ENCODE results near the gene TMEM117. TPM values are rescaled to one million over a fixed set of nuclear protein-coding genes. Genes with fewer than 3 reads are reported as not detected.
"Not testable (repeated sequence)": the region's sequence is repeated elsewhere in the genome, so short reads cannot be mapped to it uniquely, and the experiment has no call there.

TMEM117 gene
- total RNA-seq, 1 donor from 2014 or later, result 9.9 TPM

DNA sequence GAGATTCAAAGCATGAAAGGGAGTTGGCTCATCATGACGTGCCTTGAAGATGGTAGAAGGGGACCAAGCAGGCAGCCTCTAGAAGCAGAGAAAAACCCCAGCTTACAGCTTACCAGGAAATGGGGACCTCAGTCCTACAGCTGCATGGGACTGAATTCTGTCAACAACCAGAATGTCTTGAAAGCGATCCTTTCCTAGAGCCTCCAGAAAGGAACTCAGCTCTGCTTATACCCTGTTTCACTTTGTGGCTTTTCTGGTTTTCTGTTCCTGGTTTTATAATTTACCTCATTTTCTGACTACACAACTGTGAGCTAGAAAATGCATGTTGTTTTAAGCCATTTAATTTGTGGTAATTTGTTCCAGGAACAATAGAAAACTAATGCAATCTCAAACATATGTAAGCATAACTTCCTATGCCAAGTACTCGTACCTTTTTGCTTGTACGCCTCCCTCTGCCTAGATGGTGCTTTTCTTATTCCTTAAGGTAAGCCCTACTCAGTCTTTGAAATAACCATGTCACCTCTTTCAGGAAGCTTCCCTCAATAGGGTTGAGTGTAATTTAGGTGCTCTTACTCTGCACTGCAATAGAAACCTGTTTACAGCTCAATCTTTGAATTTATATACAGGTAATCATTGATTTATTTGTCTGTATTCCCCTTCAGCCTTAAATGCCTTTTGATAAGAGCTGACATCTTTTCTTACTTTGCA is 348.8 kb downstream of the TMEM117 start:
- H3K27me3 ChIP-seq (ENCODE audit: control insufficient read depth in 3 of 3, insufficient read depth in 3 of 3, low read length in 3 of 3), result no peaks in the 10 kb centered on the region
- H3K9ac ChIP-seq (ENCODE audit: low read depth in 1 of 3, low read length in 3 of 3), result no peak overlapping the region
- peaks cover 0 to 2% (median 0%) of the 10 kb centered on the region in 3 donors for H3K36me3 ChIP-seq (ENCODE audit: control insufficient read depth in 3 of 3, insufficient read depth in 3 of 3, low read length in 3 of 3)
- H3K27ac ChIP-seq (ENCODE audit: low read depth, low read length), result no peak overlapping the region
- H3K4me1 ChIP-seq (ENCODE audit: control insufficient read depth in 3 of 3, insufficient read depth in 3 of 3, low read length in 3 of 3), result no peaks in the 10 kb centered on the region
- no peaks in the 10 kb centered on the region for H3K9me3 ChIP-seq (ENCODE audit: control insufficient read depth in 3 of 3, low read length in 3 of 3)
- no peak overlapping the region for H3K4me3 ChIP-seq (ENCODE audit: low read length in 3 of 3)

DNA sequence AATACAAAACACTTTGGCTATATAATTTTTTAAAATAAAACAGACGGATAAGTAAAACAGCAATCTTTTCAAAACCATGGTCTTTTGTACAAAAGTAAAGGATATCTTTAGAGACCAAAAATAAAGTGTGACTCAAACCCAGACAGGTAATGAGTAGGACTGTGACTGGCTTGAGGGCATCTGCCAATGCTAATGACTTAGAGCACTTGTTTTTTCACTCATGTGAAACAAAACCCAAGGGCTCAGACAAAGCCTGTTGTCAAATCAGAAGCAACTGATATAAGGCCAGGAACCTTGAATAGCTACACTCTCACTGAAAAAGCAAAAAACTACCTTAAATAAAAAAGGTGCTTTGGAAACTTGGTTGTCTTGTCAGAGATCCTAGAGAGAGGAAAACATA is 357.4 kb downstream of the TMEM117 start:
- Histone ChIP-seq H3K9me3 (ENCODE audit: control insufficient read depth in 3 of 3, low read length in 3 of 3) (no peaks in the 10 kb centered on the region), H3K4me1 (ENCODE audit: control insufficient read depth in 3 of 3, insufficient read depth in 3 of 3, low read length in 3 of 3) (no peaks in the 10 kb centered on the region), H3K27ac (ENCODE audit: low read depth, low read length) (no peak overlapping the region), H3K9ac (ENCODE audit: low read depth in 1 of 3, low read length in 3 of 3) (no peak overlapping the region), H3K27me3 (ENCODE audit: control insufficient read depth in 3 of 3, insufficient read depth in 3 of 3, low read length in 3 of 3) (no peaks in the 10 kb centered on the region), H3K36me3 (ENCODE audit: control insufficient read depth in 3 of 3, insufficient read depth in 3 of 3, low read length in 3 of 3) (no peaks in the 10 kb centered on the region), H3K4me3 (ENCODE audit: low read length in 3 of 3) (no peak overlapping the region)

DNA sequence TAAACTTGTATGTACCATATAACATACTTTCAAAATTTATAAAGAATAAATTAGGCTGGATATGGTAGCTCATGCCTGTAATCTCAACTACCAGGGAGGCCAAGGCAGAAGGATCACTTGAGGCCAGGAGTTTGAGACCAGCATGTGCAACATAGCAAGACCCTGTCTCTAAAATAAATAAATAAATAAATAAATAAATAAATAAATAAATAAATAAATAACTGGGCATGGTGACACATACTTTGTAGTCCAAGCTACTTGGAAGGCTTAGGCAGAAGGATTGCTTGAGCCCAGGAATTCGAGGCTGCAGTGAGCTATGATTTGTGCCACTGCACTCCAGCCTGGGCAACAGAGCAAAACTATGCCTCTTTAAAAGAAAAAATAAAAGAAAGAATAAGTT is 359.8 kb downstream of the TMEM117 start:
- not testable (repeated sequence) for H3K9ac ChIP-seq (ENCODE audit: low read depth in 1 of 3, low read length in 3 of 3); H3K27me3 ChIP-seq (ENCODE audit: control insufficient read depth in 3 of 3, insufficient read depth in 3 of 3, low read length in 3 of 3); H3K4me1 ChIP-seq (ENCODE audit: control insufficient read depth in 3 of 3, insufficient read depth in 3 of 3, low read length in 3 of 3); H3K36me3 ChIP-seq (ENCODE audit: control insufficient read depth in 3 of 3, insufficient read depth in 3 of 3, low read length in 3 of 3); H3K9me3 ChIP-seq (ENCODE audit: control insufficient read depth in 3 of 3, low read length in 3 of 3); H3K27ac ChIP-seq (ENCODE audit: low read depth, low read length); H3K4me3 ChIP-seq (ENCODE audit: low read length in 3 of 3)

DNA sequence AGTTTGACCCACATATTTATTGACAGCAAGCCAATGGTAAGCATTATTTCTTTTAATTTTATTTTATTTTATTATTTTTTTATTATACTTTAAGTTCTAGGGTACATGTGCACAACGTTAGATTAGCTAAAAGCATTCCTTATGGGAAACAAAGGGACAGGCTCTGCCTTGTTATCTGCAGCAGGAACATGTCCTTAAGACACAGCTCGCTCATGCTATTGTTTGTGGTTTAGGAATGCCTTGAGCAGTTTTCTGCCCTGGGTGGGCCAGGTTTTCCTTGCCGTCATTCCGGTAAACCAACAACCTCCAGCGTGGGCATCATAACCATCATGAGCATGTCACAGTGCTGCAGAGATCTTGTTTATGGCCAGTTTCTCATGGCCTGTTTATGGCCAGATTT is 370.2 kb downstream of the TMEM117 start:
- H3K4me1 ChIP-seq (ENCODE audit: control insufficient read depth in 3 of 3, insufficient read depth in 3 of 3, low read length in 3 of 3), result no peaks in the 10 kb centered on the region
- H3K27me3 ChIP-seq (ENCODE audit: control insufficient read depth in 3 of 3, insufficient read depth in 3 of 3, low read length in 3 of 3), result no peaks in the 10 kb centered on the region
- no peak overlapping the region for H3K9ac ChIP-seq (ENCODE audit: low read depth in 1 of 3, low read length in 3 of 3)
- H3K9me3 ChIP-seq (ENCODE audit: control insufficient read depth in 3 of 3, low read length in 3 of 3), result no peaks in the 10 kb centered on the region
- H3K4me3 ChIP-seq (ENCODE audit: low read length in 3 of 3), result no peak overlapping the region
- H3K36me3 ChIP-seq (ENCODE audit: control insufficient read depth in 3 of 3, insufficient read depth in 3 of 3, low read length in 3 of 3), result no peaks in the 10 kb centered on the region
- no peak overlapping the region for H3K27ac ChIP-seq (ENCODE audit: low read depth, low read length)

DNA sequence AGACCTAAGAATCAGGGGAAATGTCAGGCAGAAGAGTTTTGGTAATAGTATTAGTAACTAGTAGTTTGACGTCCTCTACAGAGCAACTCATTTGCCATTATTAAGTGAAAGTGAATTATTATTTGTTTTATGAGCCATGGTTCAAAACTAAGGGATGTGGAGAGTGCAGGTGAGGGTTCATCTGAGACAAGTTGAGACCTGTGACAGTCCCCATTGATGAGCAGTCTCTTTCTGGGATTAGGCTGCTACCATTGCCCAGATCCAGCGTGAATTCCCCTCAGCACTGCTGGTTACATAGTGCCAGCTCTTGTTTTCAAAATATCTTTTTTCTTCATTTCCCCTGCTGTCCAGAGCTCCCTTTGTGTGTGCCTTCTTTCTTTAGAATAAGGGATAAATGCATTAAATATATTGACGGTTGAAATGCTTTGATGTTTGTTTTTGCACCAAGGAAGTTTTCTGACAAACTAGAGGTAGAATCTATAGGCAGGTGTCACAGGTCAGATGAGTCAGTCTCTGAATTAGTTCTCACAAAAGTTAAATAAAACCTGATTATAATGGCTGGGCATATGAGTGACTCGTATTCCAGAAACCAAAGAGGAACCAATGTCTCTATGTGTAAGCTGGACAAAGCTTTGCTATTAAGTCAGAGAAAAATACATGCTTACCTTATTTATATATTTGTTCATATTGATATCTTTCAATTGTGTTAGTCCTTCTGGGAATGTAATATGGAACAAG is 381.4 kb downstream of the TMEM117 start:
- Histone ChIP-seq H3K9ac (ENCODE audit: low read depth in 1 of 3, low read length in 3 of 3) (no peak overlapping the region), H3K36me3 (ENCODE audit: control insufficient read depth in 3 of 3, insufficient read depth in 3 of 3, low read length in 3 of 3) (no peaks in the 10 kb centered on the region), H3K27ac (ENCODE audit: low read depth, low read length) (no peak overlapping the region), H3K27me3 (ENCODE audit: control insufficient read depth in 3 of 3, insufficient read depth in 3 of 3, low read length in 3 of 3) (no peaks in the 10 kb centered on the region), H3K9me3 (ENCODE audit: control insufficient read depth in 3 of 3, low read length in 3 of 3) (no peaks in the 10 kb centered on the region), H3K4me1 (ENCODE audit: control insufficient read depth in 3 of 3, insufficient read depth in 3 of 3, low read length in 3 of 3) (no peaks in the 10 kb centered on the region), H3K4me3 (ENCODE audit: low read length in 3 of 3) (no peak overlapping the region)

DNA sequence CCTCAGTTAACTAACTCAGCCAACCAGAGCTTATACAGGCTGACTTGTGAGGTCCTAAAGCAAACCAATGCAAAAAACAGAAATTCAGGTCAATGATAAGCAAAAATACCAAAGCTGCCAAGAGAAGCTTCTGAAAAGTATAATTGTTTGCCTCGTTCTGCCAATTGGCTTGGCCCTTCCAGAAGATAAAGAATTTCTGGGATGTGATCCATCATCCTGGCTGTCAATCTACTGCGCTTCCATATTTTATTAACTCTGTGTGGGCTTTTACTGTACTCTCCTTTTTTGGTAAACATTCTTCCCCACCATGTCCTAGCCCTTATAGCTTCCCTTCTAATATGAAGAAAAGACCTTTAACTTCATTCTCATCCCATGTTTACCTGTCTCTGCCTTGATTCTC is 387.9 kb downstream of the TMEM117 start:
- no peaks in the 10 kb centered on the region for H3K36me3 ChIP-seq (ENCODE audit: control insufficient read depth in 3 of 3, insufficient read depth in 3 of 3, low read length in 3 of 3)
- H3K4me1 ChIP-seq (ENCODE audit: control insufficient read depth in 3 of 3, insufficient read depth in 3 of 3, low read length in 3 of 3), result peaks cover 0 to 2% (median 0%) of the 10 kb centered on the region in 3 donors
- no peak overlapping the region for H3K4me3 ChIP-seq (ENCODE audit: low read length in 3 of 3)
- no peaks in the 10 kb centered on the region for H3K9me3 ChIP-seq (ENCODE audit: control insufficient read depth in 3 of 3, low read length in 3 of 3)
- H3K27ac ChIP-seq (ENCODE audit: low read depth, low read length), result no peak overlapping the region
- H3K27me3 ChIP-seq (ENCODE audit: control insufficient read depth in 3 of 3, insufficient read depth in 3 of 3, low read length in 3 of 3), result no peaks in the 10 kb centered on the region
- H3K9ac ChIP-seq (ENCODE audit: low read depth in 1 of 3, low read length in 3 of 3), result no peak overlapping the region

DNA sequence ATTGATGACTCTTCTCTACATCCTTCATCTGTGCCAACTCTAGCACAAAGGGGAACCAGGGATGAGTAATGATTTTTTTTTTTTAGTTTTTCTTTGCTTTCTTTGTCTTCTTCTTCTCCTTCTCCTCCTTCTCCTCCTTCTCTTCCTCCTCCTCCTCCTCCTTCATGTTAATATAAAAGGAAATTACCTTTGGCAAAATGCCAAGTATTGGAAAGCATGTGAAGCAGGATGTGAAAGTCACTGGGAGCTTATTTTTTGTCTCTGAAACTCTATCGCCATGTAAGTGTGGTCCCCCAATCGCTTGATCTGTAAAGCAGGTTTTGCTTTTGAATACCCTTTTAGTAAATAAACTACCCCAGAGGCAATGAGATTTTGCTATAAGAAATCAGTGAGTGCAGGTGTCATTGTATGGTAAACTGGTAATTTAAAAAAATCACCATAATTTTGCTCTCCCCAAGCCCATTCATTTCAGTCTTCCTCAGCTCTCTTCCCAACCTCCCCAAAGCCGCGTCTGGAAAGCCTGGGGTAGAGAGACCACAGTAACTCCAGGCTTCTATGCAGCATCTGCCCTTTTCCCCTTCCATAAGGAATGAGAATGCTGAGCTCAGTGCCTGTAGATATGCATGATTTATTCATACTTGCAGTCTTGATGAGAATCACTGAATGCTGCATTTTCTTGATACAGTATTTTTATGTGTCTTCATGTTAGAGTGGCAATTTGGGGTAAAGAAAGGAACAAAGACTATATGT is 388.7 kb downstream of the TMEM117 start:
- Histone ChIP-seq H3K4me3 (ENCODE audit: low read length in 3 of 3) (no peak overlapping the region), H3K4me1 (ENCODE audit: control insufficient read depth in 3 of 3, insufficient read depth in 3 of 3, low read length in 3 of 3) (peaks cover 0 to 2% (median 0%) of the 10 kb centered on the region in 3 donors), H3K36me3 (ENCODE audit: control insufficient read depth in 3 of 3, insufficient read depth in 3 of 3, low read length in 3 of 3) (no peaks in the 10 kb centered on the region), H3K9me3 (ENCODE audit: control insufficient read depth in 3 of 3, low read length in 3 of 3) (no peaks in the 10 kb centered on the region), H3K27me3 (ENCODE audit: control insufficient read depth in 3 of 3, insufficient read depth in 3 of 3, low read length in 3 of 3) (no peaks in the 10 kb centered on the region), H3K27ac (ENCODE audit: low read depth, low read length) (no peak overlapping the region), H3K9ac (ENCODE audit: low read depth in 1 of 3, low read length in 3 of 3) (no peak overlapping the region)

DNA sequence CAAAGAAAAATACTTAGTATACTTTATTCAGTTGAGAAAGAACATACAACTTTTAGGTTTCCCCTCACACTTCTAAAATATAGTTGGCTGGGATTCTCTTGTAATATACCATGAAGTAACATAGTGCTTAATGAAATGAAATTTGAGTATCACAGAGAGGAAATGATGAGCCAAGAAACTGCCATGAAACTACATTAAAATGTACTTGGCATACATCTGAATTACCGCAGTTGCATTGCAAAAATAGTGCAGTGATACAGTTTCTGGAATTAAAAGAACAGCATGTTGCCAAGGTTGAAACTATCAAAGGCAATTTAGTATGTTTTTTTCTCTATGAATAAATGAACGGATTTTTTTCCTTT is 389.2 kb downstream of the TMEM117 start:
- Histone ChIP-seq H3K27ac (ENCODE audit: low read depth, low read length) (no peak overlapping the region), H3K4me1 (ENCODE audit: control insufficient read depth in 3 of 3, insufficient read depth in 3 of 3, low read length in 3 of 3) (peaks cover 0 to 2% (median 0%) of the 10 kb centered on the region in 3 donors), H3K4me3 (ENCODE audit: low read length in 3 of 3) (no peak overlapping the region), H3K9me3 (ENCODE audit: control insufficient read depth in 3 of 3, low read length in 3 of 3) (no peaks in the 10 kb centered on the region), H3K27me3 (ENCODE audit: control insufficient read depth in 3 of 3, insufficient read depth in 3 of 3, low read length in 3 of 3) (no peaks in the 10 kb centered on the region), H3K36me3 (ENCODE audit: control insufficient read depth in 3 of 3, insufficient read depth in 3 of 3, low read length in 3 of 3) (no peaks in the 10 kb centered on the region), H3K9ac (ENCODE audit: low read depth in 1 of 3, low read length in 3 of 3) (no peak overlapping the region)

DNA sequence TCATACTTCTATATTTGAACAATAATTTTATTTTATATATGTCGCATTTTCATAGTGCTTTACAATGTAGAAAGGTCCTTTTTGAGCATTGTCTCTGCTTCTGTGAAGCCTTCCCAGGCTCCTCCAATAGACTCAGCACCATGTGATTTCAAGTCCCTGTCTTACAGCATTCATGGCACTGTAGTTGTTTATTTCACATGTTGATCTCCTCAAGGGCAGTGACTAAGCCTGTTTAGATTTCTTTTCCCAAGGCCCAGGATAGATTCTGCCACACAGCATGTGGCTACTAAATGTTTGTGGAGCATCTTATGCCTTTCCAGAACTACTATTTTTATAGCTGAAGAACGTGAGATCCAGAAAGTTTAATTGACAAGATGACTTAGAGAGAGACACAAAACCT is 391.7 kb downstream of the TMEM117 start:
- no peak overlapping the region for H3K27ac ChIP-seq (ENCODE audit: low read depth, low read length)
- peaks cover 0 to 2% (median 0%) of the 10 kb centered on the region in 3 donors for H3K4me1 ChIP-seq (ENCODE audit: control insufficient read depth in 3 of 3, insufficient read depth in 3 of 3, low read length in 3 of 3)
- H3K4me3 ChIP-seq (ENCODE audit: low read length in 3 of 3), result no peak overlapping the region
- no peaks in the 10 kb centered on the region for H3K27me3 ChIP-seq (ENCODE audit: control insufficient read depth in 3 of 3, insufficient read depth in 3 of 3, low read length in 3 of 3)
- no peak overlapping the region for H3K9ac ChIP-seq (ENCODE audit: low read depth in 1 of 3, low read length in 3 of 3)
- no peaks in the 10 kb centered on the region for H3K9me3 ChIP-seq (ENCODE audit: control insufficient read depth in 3 of 3, low read length in 3 of 3)
- H3K36me3 ChIP-seq (ENCODE audit: control insufficient read depth in 3 of 3, insufficient read depth in 3 of 3, low read length in 3 of 3), result no peaks in the 10 kb centered on the region

DNA sequence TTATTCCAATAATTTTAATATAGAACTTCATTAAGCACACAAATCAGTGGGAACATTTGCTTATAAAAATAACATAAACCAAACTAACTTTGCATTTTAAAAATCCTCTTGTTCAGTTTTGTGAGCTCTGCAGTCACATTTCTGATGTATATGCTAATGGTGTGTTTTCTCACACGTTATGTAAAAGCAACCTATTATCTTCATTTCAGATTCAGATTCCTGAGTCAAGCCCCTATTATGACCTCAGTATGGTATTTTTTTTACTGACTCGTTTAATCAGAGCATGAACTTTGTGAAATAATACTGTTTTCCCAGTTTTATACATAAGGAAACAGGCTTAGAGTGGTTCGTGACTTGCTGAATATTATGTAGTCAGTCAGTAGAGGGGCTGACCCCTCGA is 394.0 kb downstream of the TMEM117 start:
- Histone ChIP-seq H3K4me3 (ENCODE audit: low read length in 3 of 3) (no peak overlapping the region), H3K36me3 (ENCODE audit: control insufficient read depth in 3 of 3, insufficient read depth in 3 of 3, low read length in 3 of 3) (no peaks in the 10 kb centered on the region), H3K27me3 (ENCODE audit: control insufficient read depth in 3 of 3, insufficient read depth in 3 of 3, low read length in 3 of 3) (no peaks in the 10 kb centered on the region), H3K4me1 (ENCODE audit: control insufficient read depth in 3 of 3, insufficient read depth in 3 of 3, low read length in 3 of 3) (peaks cover 0 to under 1% (median 0%) of the 10 kb centered on the region in 3 donors), H3K9me3 (ENCODE audit: control insufficient read depth in 3 of 3, low read length in 3 of 3) (no peaks in the 10 kb centered on the region), H3K27ac (ENCODE audit: low read depth, low read length) (no peak overlapping the region), H3K9ac (ENCODE audit: low read depth in 1 of 3, low read length in 3 of 3) (no peak overlapping the region)

Data from skeletal muscle tissue (tissue), 4 donors.